HEK293 (cell line): ENCODE measurements around the gene MELTF.

Source experiments
- CTCF ChIA-PET: fragments of 350-600 bp; formaldehyde crosslinking; extraction: SDS; loops from one replicate; lab custom pipeline; 2021; ENCODE audit warnings: antibody characterized with exemption; lab: Yijun Ruan, JAX
- POLR2A ChIA-PET: fragments of 300-600 bp; formaldehyde crosslinking; extraction: SDS; loops from one replicate; lab custom pipeline; 2020; ENCODE audit warnings: antibody characterized with exemption, inconsistent platforms; lab: Yijun Ruan, JAX
- H3K27ac ChIP-seq: fragments of 200-500 bp; sonication (Bioruptor generic); 2 replicates; pipeline ENCODE4 v1.5.1; 2014; ENCODE audit warnings: low read depth, low read length, control low read depth, inconsistent platforms; ENCODE audit errors: extremely low read depth
- H3K36me3 ChIP-seq, 2 experiments: fragments of 200-500 bp in 1 of 2; sonication (Bioruptor generic) in 1 of 2; 1 replicate in 1 of 2; 2 replicates in 1 of 2; pipeline ENCODE4 v1.5.1; 2014 to 2017; ENCODE audit warnings: inconsistent platforms in 2 of 2, low read length in 2 of 2; ENCODE audit not compliant: control insufficient read depth in 2 of 2, insufficient read depth in 1 of 2
- H3K4me1 ChIP-seq: fragments of 200-500 bp; sonication (Bioruptor generic); 2 replicates; pipeline ENCODE4 v1.5.1; 2014; ENCODE audit warnings: mild to moderate bottlenecking, low read length, inconsistent platforms; ENCODE audit not compliant: control insufficient read depth, insufficient read depth
- H3K4me3 ChIP-seq: 2 replicates; pipeline ENCODE4 v1.5.1; 2011; ENCODE audit warnings: low read depth, mild to moderate bottlenecking, control low read depth, low read length, moderate library complexity
- H3K9me3 ChIP-seq: fragments of 200-500 bp; sonication (Bioruptor generic); 2 replicates; pipeline ENCODE4 v1.5.1; 2014; ENCODE audit warnings: low read depth, low read length, inconsistent platforms; ENCODE audit not compliant: control insufficient read depth, insufficient read depth
- OVOL3 ChIP-seq: fragments of 450-650 bp; formaldehyde crosslinking; IDR thresholded peaks from 2 replicates; pipeline ENCODE4 v1.5.1; 2016; ENCODE audit warnings: missing biosample characterization, missing genetic modification characterization
- WT1 ChIP-seq: fragments of 450-650 bp; formaldehyde crosslinking; IDR thresholded peaks from 2 replicates; pipeline ENCODE4 v1.5.1; 2016; ENCODE audit warnings: missing biosample characterization, missing genetic modification characterization
- ZBTB7A ChIP-seq: fragments of 450-650 bp; formaldehyde crosslinking; IDR thresholded peaks from 2 replicates; pipeline ENCODE4 v1.5.1; 2016; ENCODE audit warnings: low read depth, missing biosample characterization, missing genetic modification characterization
- ZNF112 ChIP-seq: fragments of 450-650 bp; formaldehyde crosslinking; IDR thresholded peaks from 2 replicates; pipeline ENCODE4 v1.5.0; 2017; ENCODE audit warnings: missing biosample characterization, missing genetic modification characterization
- ZNF155 ChIP-seq: fragments of 450-650 bp; formaldehyde crosslinking; IDR thresholded peaks from 2 replicates; pipeline ENCODE4 v1.5.1; 2016; ENCODE audit warnings: missing biosample characterization, missing genetic modification characterization
- ZNF169 ChIP-seq: fragments of 450-650 bp; formaldehyde crosslinking; IDR thresholded peaks from 2 replicates; pipeline ENCODE4 v1.5.1; 2016; ENCODE audit warnings: missing biosample characterization, missing genetic modification characterization
- ZNF354C ChIP-seq: fragments of 450-650 bp; formaldehyde crosslinking; IDR thresholded peaks from 2 replicates; pipeline ENCODE4 v1.5.1; 2016; ENCODE audit warnings: missing biosample characterization, missing genetic modification characterization, low read depth, borderline replicate concordance
- ZNF600 ChIP-seq: fragments of 450-650 bp; formaldehyde crosslinking; IDR thresholded peaks from 2 replicates; pipeline ENCODE4 v1.5.1; 2016; ENCODE audit warnings: missing biosample characterization, missing genetic modification characterization
- TF ChIP-seq, protein P1 (sequence below): fragments of 450-650 bp; formaldehyde crosslinking; IDR thresholded peaks from 2 replicates; pipeline ENCODE4 v1.5.1; 2016; ENCODE audit warnings: missing biosample characterization, missing genetic modification characterization, borderline replicate concordance
- TF ChIP-seq, protein P2 (sequence below): fragments of 450-650 bp; formaldehyde crosslinking; IDR thresholded peaks from 2 replicates; pipeline ENCODE4 v1.5.1; 2016; ENCODE audit warnings: missing biosample characterization, missing genetic modification characterization
- TF ChIP-seq, protein P3 (sequence below): fragments of 450-650 bp; formaldehyde crosslinking; IDR thresholded peaks from 2 replicates; pipeline ENCODE4 v1.5.1; 2016; ENCODE audit warnings: missing biosample characterization, missing genetic modification characterization, borderline replicate concordance
- TF ChIP-seq, protein P4 (sequence below): fragments of 450-650 bp; formaldehyde crosslinking; IDR thresholded peaks from 2 replicates; pipeline ENCODE4 v1.5.1; 2016; ENCODE audit warnings: missing biosample characterization, missing genetic modification characterization

Gene MELTF

DNA sequence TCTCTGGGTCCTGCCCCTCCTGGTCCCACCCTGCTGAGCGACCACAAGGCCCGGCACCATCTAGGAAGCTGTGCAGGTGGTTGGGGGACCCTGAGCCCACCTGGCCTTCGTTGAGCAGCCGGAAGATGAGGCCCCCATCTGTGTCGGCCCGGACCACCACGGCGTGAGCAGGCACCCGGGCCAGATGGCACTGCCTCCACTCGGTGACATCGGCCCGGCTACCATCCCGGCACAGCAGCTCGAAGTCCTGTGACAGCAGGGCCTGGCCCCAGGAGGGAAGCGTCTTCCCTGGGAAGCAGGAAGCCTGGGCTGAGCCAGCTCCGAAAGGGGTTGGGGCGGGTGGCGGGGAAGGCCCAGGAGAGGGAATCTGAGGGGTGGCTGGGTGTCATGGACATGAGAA is 12.6 kb downstream of the MELTF start:
- ChIA-PET CTCF (interaction anchor here (1.2 kb wide), 1 partner anchor 12 kb away, joined by 4 read pairs; the partner anchor contains the start of gene MELTF), POLR2A (no interaction called here)
- H3K9me3 ChIP-seq = no peaks in the 10 kb centered on the region

More for the DNA sequence above, 12.6 kb downstream of the MELTF start:
- H3K4me3 ChIP-seq = no peak overlapping the region
- TF ChIP-seq, protein P1, sequence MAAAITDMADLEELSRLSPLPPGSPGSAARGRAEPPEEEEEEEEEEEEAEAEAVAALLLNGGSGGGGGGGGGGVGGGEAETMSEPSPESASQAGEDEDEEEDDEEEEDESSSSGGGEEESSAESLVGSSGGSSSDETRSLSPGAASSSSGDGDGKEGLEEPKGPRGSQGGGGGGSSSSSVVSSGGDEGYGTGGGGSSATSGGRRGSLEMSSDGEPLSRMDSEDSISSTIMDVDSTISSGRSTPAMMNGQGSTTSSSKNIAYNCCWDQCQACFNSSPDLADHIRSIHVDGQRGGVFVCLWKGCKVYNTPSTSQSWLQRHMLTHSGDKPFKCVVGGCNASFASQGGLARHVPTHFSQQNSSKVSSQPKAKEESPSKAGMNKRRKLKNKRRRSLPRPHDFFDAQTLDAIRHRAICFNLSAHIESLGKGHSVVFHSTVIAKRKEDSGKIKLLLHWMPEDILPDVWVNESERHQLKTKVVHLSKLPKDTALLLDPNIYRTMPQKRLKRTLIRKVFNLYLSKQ (tag by site-specific recombination) = no peak
- TF ChIP-seq, protein P2, sequence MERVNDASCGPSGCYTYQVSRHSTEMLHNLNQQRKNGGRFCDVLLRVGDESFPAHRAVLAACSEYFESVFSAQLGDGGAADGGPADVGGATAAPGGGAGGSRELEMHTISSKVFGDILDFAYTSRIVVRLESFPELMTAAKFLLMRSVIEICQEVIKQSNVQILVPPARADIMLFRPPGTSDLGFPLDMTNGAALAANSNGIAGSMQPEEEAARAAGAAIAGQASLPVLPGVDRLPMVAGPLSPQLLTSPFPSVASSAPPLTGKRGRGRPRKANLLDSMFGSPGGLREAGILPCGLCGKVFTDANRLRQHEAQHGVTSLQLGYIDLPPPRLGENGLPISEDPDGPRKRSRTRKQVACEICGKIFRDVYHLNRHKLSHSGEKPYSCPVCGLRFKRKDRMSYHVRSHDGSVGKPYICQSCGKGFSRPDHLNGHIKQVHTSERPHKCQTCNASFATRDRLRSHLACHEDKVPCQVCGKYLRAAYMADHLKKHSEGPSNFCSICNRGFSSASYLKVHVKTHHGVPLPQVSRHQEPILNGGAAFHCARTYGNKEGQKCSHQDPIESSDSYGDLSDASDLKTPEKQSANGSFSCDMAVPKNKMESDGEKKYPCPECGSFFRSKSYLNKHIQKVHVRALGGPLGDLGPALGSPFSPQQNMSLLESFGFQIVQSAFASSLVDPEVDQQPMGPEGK (tag by site-specific recombination) = no peak
- TF ChIP-seq ZBTB7A (tag by site-specific recombination) (no peak), OVOL3 (no peak), ZNF600 (tag by site-specific recombination) (no peak), ZNF112 (tag by site-specific recombination) (no peak), WT1 (tag by site-specific recombination) (no peak), ZNF354C (tag by site-specific recombination) (no peak), ZNF169 (tag by site-specific recombination) (no peak), ZNF155 (no peak)
- TF ChIP-seq, protein P3, sequence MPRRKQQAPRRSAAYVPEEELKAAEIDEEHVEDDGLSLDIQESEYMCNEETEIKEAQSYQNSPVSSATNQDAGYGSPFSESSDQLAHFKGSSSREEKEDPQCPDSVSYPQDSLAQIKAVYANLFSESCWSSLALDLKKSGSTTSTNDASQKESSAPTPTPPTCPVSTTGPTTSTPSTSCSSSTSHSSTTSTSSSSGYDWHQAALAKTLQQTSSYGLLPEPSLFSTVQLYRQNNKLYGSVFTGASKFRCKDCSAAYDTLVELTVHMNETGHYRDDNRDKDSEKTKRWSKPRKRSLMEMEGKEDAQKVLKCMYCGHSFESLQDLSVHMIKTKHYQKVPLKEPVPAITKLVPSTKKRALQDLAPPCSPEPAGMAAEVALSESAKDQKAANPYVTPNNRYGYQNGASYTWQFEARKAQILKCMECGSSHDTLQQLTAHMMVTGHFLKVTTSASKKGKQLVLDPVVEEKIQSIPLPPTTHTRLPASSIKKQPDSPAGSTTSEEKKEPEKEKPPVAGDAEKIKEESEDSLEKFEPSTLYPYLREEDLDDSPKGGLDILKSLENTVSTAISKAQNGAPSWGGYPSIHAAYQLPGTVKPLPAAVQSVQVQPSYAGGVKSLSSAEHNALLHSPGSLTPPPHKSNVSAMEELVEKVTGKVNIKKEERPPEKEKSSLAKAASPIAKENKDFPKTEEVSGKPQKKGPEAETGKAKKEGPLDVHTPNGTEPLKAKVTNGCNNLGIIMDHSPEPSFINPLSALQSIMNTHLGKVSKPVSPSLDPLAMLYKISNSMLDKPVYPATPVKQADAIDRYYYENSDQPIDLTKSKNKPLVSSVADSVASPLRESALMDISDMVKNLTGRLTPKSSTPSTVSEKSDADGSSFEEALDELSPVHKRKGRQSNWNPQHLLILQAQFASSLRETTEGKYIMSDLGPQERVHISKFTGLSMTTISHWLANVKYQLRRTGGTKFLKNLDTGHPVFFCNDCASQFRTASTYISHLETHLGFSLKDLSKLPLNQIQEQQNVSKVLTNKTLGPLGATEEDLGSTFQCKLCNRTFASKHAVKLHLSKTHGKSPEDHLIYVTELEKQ = no peak
- TF ChIP-seq, protein P4, sequence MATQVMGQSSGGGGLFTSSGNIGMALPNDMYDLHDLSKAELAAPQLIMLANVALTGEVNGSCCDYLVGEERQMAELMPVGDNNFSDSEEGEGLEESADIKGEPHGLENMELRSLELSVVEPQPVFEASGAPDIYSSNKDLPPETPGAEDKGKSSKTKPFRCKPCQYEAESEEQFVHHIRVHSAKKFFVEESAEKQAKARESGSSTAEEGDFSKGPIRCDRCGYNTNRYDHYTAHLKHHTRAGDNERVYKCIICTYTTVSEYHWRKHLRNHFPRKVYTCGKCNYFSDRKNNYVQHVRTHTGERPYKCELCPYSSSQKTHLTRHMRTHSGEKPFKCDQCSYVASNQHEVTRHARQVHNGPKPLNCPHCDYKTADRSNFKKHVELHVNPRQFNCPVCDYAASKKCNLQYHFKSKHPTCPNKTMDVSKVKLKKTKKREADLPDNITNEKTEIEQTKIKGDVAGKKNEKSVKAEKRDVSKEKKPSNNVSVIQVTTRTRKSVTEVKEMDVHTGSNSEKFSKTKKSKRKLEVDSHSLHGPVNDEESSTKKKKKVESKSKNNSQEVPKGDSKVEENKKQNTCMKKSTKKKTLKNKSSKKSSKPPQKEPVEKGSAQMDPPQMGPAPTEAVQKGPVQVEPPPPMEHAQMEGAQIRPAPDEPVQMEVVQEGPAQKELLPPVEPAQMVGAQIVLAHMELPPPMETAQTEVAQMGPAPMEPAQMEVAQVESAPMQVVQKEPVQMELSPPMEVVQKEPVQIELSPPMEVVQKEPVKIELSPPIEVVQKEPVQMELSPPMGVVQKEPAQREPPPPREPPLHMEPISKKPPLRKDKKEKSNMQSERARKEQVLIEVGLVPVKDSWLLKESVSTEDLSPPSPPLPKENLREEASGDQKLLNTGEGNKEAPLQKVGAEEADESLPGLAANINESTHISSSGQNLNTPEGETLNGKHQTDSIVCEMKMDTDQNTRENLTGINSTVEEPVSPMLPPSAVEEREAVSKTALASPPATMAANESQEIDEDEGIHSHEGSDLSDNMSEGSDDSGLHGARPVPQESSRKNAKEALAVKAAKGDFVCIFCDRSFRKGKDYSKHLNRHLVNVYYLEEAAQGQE = no peak
- H3K36me3 ChIP-seq = no peaks in the 10 kb centered on the region
- H3K4me1 ChIP-seq = no peaks in the 10 kb centered on the region
- H3K27ac ChIP-seq = no peak overlapping the region
